Measurements from ENCODE around the gene MAGEC2.

DNA sequence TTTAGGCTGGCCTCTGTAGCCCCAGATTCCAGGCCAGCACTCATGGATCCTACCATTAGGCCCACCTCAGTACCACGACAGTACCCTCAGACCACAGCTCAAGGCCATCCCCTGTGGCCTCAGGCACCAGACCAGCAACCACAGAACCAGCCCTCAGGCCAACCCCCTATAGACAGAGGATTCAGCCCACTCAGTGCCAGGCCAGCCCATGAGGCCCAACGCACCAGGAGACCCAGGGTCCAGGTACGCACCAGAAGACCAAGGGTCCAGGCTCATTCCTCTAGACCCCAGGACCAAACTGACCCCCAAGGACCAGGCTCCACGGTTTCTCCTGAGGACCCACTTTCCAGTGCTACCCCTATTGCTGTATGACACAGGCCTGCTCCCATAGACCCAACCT is 39.5 kb upstream of the MAGEC2 start:
- TF ChIP-seq, protein P1, sequence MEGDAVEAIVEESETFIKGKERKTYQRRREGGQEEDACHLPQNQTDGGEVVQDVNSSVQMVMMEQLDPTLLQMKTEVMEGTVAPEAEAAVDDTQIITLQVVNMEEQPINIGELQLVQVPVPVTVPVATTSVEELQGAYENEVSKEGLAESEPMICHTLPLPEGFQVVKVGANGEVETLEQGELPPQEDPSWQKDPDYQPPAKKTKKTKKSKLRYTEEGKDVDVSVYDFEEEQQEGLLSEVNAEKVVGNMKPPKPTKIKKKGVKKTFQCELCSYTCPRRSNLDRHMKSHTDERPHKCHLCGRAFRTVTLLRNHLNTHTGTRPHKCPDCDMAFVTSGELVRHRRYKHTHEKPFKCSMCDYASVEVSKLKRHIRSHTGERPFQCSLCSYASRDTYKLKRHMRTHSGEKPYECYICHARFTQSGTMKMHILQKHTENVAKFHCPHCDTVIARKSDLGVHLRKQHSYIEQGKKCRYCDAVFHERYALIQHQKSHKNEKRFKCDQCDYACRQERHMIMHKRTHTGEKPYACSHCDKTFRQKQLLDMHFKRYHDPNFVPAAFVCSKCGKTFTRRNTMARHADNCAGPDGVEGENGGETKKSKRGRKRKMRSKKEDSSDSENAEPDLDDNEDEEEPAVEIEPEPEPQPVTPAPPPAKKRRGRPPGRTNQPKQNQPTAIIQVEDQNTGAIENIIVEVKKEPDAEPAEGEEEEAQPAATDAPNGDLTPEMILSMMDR (optimal IDR thresholded peaks at IDR 0.05 in 1 of 3, IDR thresholded peaks at IDR 0.05 in 1 of 3, conservative IDR thresholded peaks at IDR 0.05 in 1 of 3; ENCODE audit: extremely low read depth in 1 of 3, insufficient read depth in 2 of 3, low read length in 3 of 3), result no peak
- no peak for TF ChIP-seq EZH2 (IDR thresholded peaks at IDR 0.05; ENCODE audit: low read length)

Measured in keratinocyte (primary cell).